PC-3 (cell line): ENCODE measurements around the gene STPG2. TPM values are rescaled to one million over a fixed set of nuclear protein-coding genes. Genes with fewer than 3 reads are reported as not detected.

ENCODE experiments used
- ATAC-seq: fragments of 200-7000 bp; cut with Tn5 transposase; 2 replicates; pipeline ENCODE4 v1.9.1; 2020; ENCODE audit warnings: mild to moderate bottlenecking, moderate library complexity
- BruUV-seq: library from RNA; stranded (reverse); fragments of 400-500 nt; replicated peaks from 2 replicates; lab custom pipeline; 2021; lab: Mats Ljungman, UMichigan
- CTCF ChIA-PET: fragments of 300-600 bp; sonication (Branson Sonifier 250); formaldehyde crosslinking; loops from one replicate; lab custom pipeline; 2022; ENCODE audit warnings: antibody characterized with exemption; lab: Charles Lee
- POLR2A ChIA-PET: fragments of 300-600 bp; sonication (Branson Sonifier 250); formaldehyde crosslinking; loops from one replicate; lab custom pipeline; 2022; ENCODE audit warnings: antibody characterized with exemption; ENCODE audit not compliant: unreplicated experiment; lab: Charles Lee
- DNase-seq: peaks from one replicate; pipeline ENCODE4 v3.0.0-alpha.2; 2015
- H2AFZ ChIP-seq: fragments of 300-600 bp; sonication (generic); 2 replicates; pipeline ENCODE4 v1.6.0; 2016; ENCODE audit warnings: antibody characterized with exemption, low read length
- H3F3A ChIP-seq: fragments of 300-600 bp; sonication (generic); one replicate; pipeline ENCODE4 v1.6.0; 2017; ENCODE audit warnings: antibody characterized with exemption, low read length, control low read depth, mild to moderate bottlenecking; ENCODE audit not compliant: unreplicated experiment
- H3K27ac ChIP-seq: fragments of 300-600 bp; sonication (generic); 2 replicates; pipeline ENCODE4 v1.5.1; 2016; ENCODE audit warnings: mild to moderate bottlenecking, low read length
- H3K27me3 ChIP-seq: fragments of 300-600 bp; sonication (generic); 2 replicates; pipeline ENCODE4 v1.6.1; 2016; ENCODE audit warnings: low read length, mixed read lengths
- H3K36me3 ChIP-seq: fragments of 300-600 bp; sonication (generic); 2 replicates; pipeline ENCODE4 v1.6.1; 2016; ENCODE audit warnings: low read depth, mixed run types, low read length, mixed read lengths
- H3K4me1 ChIP-seq: fragments of 300-600 bp; sonication (generic); 2 replicates; pipeline ENCODE4 v1.5.1; 2016; ENCODE audit warnings: low read length; ENCODE audit not compliant: insufficient read depth
- H3K4me2 ChIP-seq: fragments of 300-600 bp; sonication (generic); 2 replicates; pipeline ENCODE4 v1.6.0; 2016; ENCODE audit warnings: low read length
- H3K4me3 ChIP-seq: fragments of 300-600 bp; sonication (generic); 2 replicates; pipeline ENCODE4 v1.5.1; 2016; ENCODE audit warnings: mild to moderate bottlenecking, low read length, mixed read lengths
- H3K79me2 ChIP-seq: fragments of 300-600 bp; sonication (generic); 2 replicates; pipeline ENCODE4 v1.6.1; 2017; ENCODE audit warnings: low read length, mixed read lengths
- H3K9ac ChIP-seq: fragments of 300-600 bp; sonication (generic); 2 replicates; pipeline ENCODE4 v1.6.0; 2016; ENCODE audit warnings: mild to moderate bottlenecking, low read length
- H3K9me2 ChIP-seq: fragments of 300-600 bp; sonication (generic); replicated peaks from 2 replicates; pipeline ENCODE4 v1.6.1; 2016; ENCODE audit warnings: mixed run types, low read length, mixed read lengths
- H3K9me3 ChIP-seq: fragments of 300-600 bp; sonication (generic); 2 replicates; pipeline ENCODE4 v1.6.1; 2016; ENCODE audit warnings: low read length, mixed read lengths
- H4K20me1 ChIP-seq: fragments of 300-600 bp; sonication (generic); 2 replicates; pipeline ENCODE4 v1.6.1; 2016; ENCODE audit warnings: low read length, mixed read lengths
- EZH2 ChIP-seq: fragments of 300-600 bp; sonication (generic); IDR thresholded peaks from one replicate; pipeline ENCODE4 v1.6.1; 2017; ENCODE audit warnings: antibody characterized with exemption, mild to moderate bottlenecking, low read length; ENCODE audit not compliant: unreplicated experiment
- EZH2phosphoT487 ChIP-seq: fragments of 300-600 bp; sonication (generic); IDR thresholded peaks from 2 replicates; pipeline ENCODE4 v1.6.1; 2018; ENCODE audit warnings: mild to moderate bottlenecking, antibody characterized with exemption, low read length, borderline replicate concordance
- intact Hi-C: fragments of 100-400 bp; cut with micrococcal nuclease; formaldehyde crosslinking; loops from 2 replicates; pipeline ENCODE4 v1.9.0; 2023
- total RNA-seq: library from RNA; depleted of rRNA; stranded (reverse); fragments of >200 nt; gene quantifications from 2 replicates; pipeline ENCODE4 v1.2.3, GENCODE V29; 2014
- TF ChIP-seq, protein P1 (sequence below): fragments of 300-600 bp; sonication (generic); conservative IDR thresholded peaks from 2 replicates; pipeline ENCODE4 v1.5.1; 2017; ENCODE audit warnings: antibody characterized with exemption, low read depth, mild to moderate bottlenecking, low read length

The STPG2 gene
- total RNA-seq, 1 experiment from 2014 or later, result not detected

DNA sequence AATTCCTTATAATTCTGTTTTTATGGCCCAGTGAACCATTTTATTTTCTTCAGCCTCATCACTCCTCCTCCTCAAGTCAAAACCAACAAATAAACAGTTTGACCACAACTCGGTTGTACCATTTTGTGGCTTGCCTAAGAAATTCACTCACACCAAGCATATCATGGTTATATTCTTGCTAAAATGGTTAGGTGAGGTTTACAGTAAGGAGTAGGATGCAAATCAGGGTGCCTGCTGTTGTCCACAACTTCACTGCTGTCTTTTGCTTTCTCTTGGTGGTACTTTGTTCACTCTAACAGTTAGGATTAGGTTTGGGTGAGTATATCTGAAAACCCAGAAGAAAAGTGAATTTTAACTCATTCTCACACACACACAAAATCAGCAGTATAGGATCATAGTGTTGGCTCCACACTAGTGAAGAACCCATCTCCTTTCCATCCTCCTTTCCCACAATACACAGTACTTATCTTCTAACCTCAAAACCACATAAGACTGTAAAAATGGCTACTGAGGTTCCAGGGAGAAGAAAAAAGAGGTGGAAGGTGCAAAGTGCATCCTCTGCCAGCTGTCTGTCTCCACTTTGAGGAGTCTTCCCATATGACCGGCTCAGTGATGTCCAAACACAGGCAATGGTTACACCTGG is 368.8 kb downstream of the STPG2 start:
- H3K4me3 ChIP-seq, result no peak overlapping the region
- H3K36me3 ChIP-seq, result no peaks in the 10 kb centered on the region
- H3K79me2 ChIP-seq, result no peaks in the 10 kb centered on the region
- intact Hi-C loops, result no loop called here
- BruUV-seq, result no TSS peak
- TF ChIP-seq EZH2 (no peak), EZH2phosphoT487 (no peak)
- TF ChIP-seq, protein P1, sequence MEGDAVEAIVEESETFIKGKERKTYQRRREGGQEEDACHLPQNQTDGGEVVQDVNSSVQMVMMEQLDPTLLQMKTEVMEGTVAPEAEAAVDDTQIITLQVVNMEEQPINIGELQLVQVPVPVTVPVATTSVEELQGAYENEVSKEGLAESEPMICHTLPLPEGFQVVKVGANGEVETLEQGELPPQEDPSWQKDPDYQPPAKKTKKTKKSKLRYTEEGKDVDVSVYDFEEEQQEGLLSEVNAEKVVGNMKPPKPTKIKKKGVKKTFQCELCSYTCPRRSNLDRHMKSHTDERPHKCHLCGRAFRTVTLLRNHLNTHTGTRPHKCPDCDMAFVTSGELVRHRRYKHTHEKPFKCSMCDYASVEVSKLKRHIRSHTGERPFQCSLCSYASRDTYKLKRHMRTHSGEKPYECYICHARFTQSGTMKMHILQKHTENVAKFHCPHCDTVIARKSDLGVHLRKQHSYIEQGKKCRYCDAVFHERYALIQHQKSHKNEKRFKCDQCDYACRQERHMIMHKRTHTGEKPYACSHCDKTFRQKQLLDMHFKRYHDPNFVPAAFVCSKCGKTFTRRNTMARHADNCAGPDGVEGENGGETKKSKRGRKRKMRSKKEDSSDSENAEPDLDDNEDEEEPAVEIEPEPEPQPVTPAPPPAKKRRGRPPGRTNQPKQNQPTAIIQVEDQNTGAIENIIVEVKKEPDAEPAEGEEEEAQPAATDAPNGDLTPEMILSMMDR, result no peak
- H3K27me3 ChIP-seq, result no peaks in the 10 kb centered on the region
- no peak overlapping the region for H3K27ac ChIP-seq
- H3K9ac ChIP-seq, result no peak overlapping the region
- no peak overlapping the region for H3K4me2 ChIP-seq
- no peaks in the 10 kb centered on the region for H3K9me2 ChIP-seq
- no peaks in the 10 kb centered on the region for H4K20me1 ChIP-seq
- ChIA-PET POLR2A (no interaction called here), CTCF (no interaction called here)
- H3F3A ChIP-seq, result no peaks in the 10 kb centered on the region
- ATAC-seq (no peak), DNase-seq (no peak)
- no peak overlapping the region for H2AFZ ChIP-seq
- H3K9me3 ChIP-seq, result no peaks in the 10 kb centered on the region
- H3K4me1 ChIP-seq, result no peaks in the 10 kb centered on the region

DNA sequence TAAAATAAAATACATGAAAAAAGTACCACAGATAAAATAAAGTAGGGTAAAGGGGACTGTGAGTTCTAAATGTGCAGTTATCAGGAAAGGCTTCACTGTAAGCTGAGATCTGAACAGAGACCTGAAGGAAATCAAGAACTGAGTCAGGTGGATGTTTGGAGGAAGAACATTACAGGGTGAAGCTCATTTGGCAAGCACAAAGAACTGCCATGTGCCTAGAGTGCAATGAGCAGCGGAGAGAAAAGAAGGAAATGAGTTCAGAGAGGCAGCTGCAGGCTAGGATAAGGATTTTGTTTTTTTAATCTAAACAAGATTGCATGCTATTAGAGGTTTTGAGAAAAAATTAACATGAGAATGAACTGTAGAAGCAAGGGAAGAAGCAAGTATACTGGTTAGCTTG is 373.1 kb downstream of the STPG2 start:
- TF ChIP-seq EZH2, result no peak
- TF ChIP-seq, protein P1, result no peak
- no peak for TF ChIP-seq EZH2phosphoT487
- H3K27me3 ChIP-seq, result no peaks in the 10 kb centered on the region
- ChIA-PET CTCF (no interaction called here), POLR2A (no interaction called here)
- no TSS peak for BruUV-seq
- no peaks in the 10 kb centered on the region for H3K36me3 ChIP-seq
- no peak overlapping the region for H3K4me2 ChIP-seq
- intact Hi-C loops, result no loop called here
- no peaks in the 10 kb centered on the region for H3K9me3 ChIP-seq
- no peak overlapping the region for H2AFZ ChIP-seq
- no peak overlapping the region for H3K9ac ChIP-seq
- H3K9me2 ChIP-seq, result no peaks in the 10 kb centered on the region
- no peaks in the 10 kb centered on the region for H4K20me1 ChIP-seq
- DNase-seq (no peak), ATAC-seq (no peak)
- H3F3A ChIP-seq, result no peaks in the 10 kb centered on the region
- H3K79me2 ChIP-seq, result no peaks in the 10 kb centered on the region
- 0 out of 2 replicates have a peak, but pooled peaks cover 3% of the 10 kb centered on the region for H3K4me1 ChIP-seq
- H3K27ac ChIP-seq, result no peak overlapping the region
- no peak overlapping the region for H3K4me3 ChIP-seq

DNA sequence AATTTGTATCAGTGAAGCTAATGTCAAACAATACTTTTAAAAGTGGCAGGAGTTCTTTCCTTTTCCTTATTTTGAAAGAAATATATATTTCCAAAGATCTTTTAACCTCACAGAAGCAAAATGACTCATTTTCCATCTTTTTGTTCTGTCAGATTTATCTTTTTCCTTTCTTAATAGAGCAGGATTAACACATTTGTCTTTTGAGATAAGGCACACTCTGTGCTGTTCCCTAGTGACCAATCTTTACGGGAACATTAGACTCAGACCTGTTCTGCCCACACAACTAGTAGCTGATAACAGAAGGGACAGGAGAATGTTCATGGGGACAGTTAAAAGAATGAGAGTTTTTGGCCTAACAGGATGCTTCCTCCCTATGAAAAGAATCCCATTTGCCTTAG is 381.2 kb downstream of the STPG2 start:
- DNase-seq, result no peak
- no peak for ATAC-seq
- BruUV-seq, result no TSS peak
- Histone ChIP-seq H4K20me1 (no peaks in the 10 kb centered on the region), H3K79me2 (no peaks in the 10 kb centered on the region), H3K9me3 (no peaks in the 10 kb centered on the region), H3K4me1 (peaks cover 14% of the 10 kb centered on the region; the same call in 1 of the 2 replicates), H2AFZ (no peak overlapping the region), H3K27ac (no peak overlapping the region), H3K9me2 (no peaks in the 10 kb centered on the region), H3K4me2 (no peak overlapping the region), H3F3A (no peaks in the 10 kb centered on the region), H3K4me3 (no peak overlapping the region), H3K9ac (no peak overlapping the region), H3K36me3 (no peaks in the 10 kb centered on the region), H3K27me3 (no peaks in the 10 kb centered on the region)
- POLR2A ChIA-PET, result no interaction called here
- TF ChIP-seq, protein P1, result no peak
- TF ChIP-seq EZH2 (no peak), EZH2phosphoT487 (no peak)
- intact Hi-C loops, result no loop called here
- CTCF ChIA-PET, result no interaction called here
